Epithelial cell of prostate (primary cell): ENCODE results near the gene CNTN2.

ENCODE experiments used
- DNase-seq: peaks from one replicate; pipeline ENCODE4 v3.0.0-alpha.2; 2011; ENCODE audit warnings: low read depth, low spot score
- H3K27ac ChIP-seq: fragments of 450-650 bp; 2 replicates; pipeline ENCODE4 v1.5.1; 2017; ENCODE audit warnings: mild to moderate bottlenecking

Gene CNTN2

DNA sequence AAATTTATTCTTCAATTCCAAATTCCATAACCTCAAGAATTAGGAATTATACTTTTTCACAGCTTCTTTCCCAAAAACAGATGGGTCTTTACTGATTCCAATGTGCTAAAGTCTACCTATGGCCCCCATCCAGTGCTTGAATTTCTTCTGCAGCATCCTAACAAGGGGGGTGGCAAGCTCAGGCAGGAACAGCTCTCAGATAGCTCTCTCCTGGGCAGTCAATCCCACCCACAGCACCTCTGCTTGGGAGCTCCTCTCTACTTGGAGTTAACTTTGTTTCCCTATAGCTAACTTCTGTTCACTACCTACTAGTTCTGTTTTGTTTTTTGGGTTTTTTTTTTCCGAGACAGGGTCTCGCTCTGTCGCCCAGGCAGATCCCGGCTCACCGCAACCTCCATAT is 66.7 kb downstream of the CNTN2 start:
- no peak overlapping the region for H3K27ac ChIP-seq
- no peak for DNase-seq

- no peak for DNase-seq
- H3K27ac ChIP-seq = no peak overlapping the region
These were observed 68.3 kb downstream of the CNTN2 start for GRCh38 chr1:205111354-205111753.

GRCh38 chr1:205118752-205119151 is 75.7 kb downstream of the CNTN2 start:
- no peak for DNase-seq
- no peak overlapping the region for H3K27ac ChIP-seq

GRCh38 chr1:205121660-205122488 is 78.9 kb downstream of the CNTN2 start, which contains the start of gene RBBP5:
TSS of gene RBBP5 (minus strand) at chr1:205121978. CDS start at chr1:205121873, 105 bp downstream.
- peak; percentile 94 for DNase-seq
- H3K27ac ChIP-seq = peak within 1 kb of the TSS; percentile 87

DNA sequence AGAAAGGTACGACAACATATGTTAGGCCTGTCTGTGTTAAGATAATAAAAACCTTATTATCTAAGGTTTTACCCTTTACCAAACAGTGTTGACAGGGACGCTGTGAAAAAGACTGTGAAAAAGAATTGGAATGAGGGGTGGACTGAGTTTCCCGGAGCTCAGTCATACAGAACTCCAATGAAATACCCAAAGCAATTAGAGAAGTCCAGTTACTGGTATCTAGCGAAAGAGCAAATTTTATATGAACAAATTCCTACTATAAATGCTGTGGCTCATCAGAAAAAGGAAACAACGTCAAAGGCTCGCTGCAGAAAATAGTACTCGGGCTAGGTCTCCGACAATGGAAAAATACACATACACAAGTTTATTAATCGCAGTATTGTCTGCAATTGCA is 79.5 kb downstream of the CNTN2 start:
- no peak for DNase-seq
- peak overlapping the region; percentile 87 for H3K27ac ChIP-seq

DNA sequence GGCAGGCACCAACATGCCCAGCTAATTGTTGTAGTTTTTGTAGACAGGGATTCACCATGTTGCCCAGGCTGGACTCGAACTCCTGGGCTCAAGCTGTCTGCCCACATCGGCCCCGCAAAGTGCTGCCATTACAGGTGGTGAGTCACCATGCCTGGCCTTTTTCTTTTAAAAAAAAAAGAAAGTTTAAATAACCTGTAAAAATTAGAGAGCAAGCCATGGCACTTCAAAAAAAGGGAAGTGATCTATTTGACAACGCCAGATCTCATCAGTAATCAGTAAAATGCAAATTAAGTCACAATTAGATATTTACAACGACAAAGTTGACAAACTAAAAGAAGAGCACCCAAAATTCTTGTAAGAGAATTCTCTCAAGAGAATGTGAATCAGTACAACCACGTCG is 81.7 kb downstream of the CNTN2 start:
- no peak overlapping the region for H3K27ac ChIP-seq
- DNase-seq = no peak

DNA sequence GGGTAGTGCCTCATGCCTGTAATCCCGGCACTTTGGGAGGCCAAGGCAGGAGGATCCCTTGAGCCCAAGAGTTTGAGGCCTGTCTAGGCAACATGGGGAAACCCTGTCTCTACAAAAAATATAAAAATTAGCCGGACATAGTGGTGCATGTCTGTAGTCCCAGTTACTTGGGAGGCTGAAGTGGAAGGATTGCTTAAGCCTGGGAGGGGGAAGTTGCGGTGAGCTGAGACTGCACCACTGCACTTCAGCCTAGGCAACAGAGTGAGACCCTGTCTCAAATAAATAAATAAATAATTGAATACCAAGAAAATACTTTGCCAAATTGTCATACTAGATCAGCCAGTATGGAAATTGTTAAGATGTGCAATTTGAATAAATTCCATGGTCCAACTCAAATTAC is 84.6 kb downstream of the CNTN2 start:
- H3K27ac ChIP-seq = no peak overlapping the region

More for the DNA sequence above, 84.6 kb downstream of the CNTN2 start:
- no peak for DNase-seq
